ENCODE results near the gene KLHL1. TPM values are rescaled to one million over a fixed set of nuclear protein-coding genes. Genes with fewer than 3 reads are reported as not detected.

The KLHL1 gene
- total and polyA plus RNA-seq, 4 donors, result not detected

DNA sequence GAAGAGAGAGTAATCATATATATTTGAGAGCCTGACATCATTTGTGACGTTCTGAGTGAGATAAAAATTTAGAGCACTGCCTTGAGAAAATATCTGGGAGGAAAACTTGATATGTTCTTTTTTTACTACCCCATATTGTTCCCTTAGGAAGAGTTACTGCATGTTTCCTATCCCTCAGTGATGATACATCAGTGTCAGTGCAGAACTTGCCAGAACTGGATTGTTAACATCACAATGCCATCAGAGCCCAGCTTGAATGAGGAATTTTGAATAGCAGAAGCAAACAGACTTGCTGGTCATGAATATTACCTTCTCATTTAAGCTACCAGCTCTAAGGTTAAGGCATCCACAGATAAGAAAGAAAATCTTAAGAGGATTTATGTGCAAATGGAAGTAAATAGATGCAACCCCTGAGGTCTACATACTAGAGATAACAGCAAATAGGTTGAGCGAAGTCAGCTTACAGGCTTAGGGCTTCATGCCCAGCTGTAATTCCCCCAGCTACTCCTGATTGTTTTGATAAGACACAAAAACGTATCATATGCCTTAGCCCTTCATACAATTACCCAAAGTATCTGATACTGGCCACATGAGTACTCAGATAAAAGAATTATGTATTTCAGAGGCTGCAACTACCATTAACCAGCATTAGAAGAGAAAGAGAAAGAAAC is 314.3 kb downstream of the KLHL1 start:
- Histone ChIP-seq H3K27me3 (ENCODE audit: control insufficient read depth in 4 of 4, insufficient read depth in 4 of 4, low read length in 3 of 4) (no peaks in the 10 kb centered on the region), H3K9me3 (ENCODE audit: control insufficient read depth in 4 of 4, low read length in 3 of 4) (no peaks in the 10 kb centered on the region), H3K36me3 (ENCODE audit: control insufficient read depth in 4 of 4, insufficient read depth in 3 of 4, low read depth in 1 of 4, low read length in 3 of 4) (no peaks in the 10 kb centered on the region), H3K4me3 (ENCODE audit: low read depth in 1 of 3, low read length in 3 of 3) (no peak overlapping the region), H3K9ac (ENCODE audit: low read depth in 1 of 2, low read length in 2 of 2) (no peak overlapping the region), H3K27ac (ENCODE audit: low read depth in 1 of 2, low read length in 2 of 2) (no peak overlapping the region), H3K4me1 (ENCODE audit: control insufficient read depth in 4 of 4, insufficient read depth in 4 of 4, low read length in 3 of 4) (no peaks in the 10 kb centered on the region)
- 51% methylated on average over 3 of the region's 3 CpGs for WGBS
- DNase-seq (ENCODE audit: low spot score), result no peak
- TF ChIP-seq NR2F2 (IDR thresholded peaks at IDR 0.05), result no peak
- no peak for TF ChIP-seq GABPA (IDR thresholded peaks at IDR 0.05 in 1 of 2, conservative IDR thresholded peaks at IDR 0.05 in 1 of 2)
- TF ChIP-seq, protein P1, sequence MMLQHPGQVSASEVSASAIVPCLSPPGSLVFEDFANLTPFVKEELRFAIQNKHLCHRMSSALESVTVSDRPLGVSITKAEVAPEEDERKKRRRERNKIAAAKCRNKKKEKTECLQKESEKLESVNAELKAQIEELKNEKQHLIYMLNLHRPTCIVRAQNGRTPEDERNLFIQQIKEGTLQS (IDR thresholded peaks at IDR 0.05), result no peak
- TF ChIP-seq TAF1 (conservative IDR thresholded peaks at IDR 0.05), result no peak
- no peak for TF ChIP-seq FOXA2 (IDR thresholded peaks at IDR 0.05)
- TF ChIP-seq, protein P2, sequence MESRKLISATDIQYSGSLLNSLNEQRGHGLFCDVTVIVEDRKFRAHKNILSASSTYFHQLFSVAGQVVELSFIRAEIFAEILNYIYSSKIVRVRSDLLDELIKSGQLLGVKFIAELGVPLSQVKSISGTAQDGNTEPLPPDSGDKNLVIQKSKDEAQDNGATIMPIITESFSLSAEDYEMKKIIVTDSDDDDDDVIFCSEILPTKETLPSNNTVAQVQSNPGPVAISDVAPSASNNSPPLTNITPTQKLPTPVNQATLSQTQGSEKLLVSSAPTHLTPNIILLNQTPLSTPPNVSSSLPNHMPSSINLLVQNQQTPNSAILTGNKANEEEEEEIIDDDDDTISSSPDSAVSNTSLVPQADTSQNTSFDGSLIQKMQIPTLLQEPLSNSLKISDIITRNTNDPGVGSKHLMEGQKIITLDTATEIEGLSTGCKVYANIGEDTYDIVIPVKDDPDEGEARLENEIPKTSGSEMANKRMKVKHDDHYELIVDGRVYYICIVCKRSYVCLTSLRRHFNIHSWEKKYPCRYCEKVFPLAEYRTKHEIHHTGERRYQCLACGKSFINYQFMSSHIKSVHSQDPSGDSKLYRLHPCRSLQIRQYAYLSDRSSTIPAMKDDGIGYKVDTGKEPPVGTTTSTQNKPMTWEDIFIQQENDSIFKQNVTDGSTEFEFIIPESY (IDR thresholded peaks at IDR 0.05), result no peak
- TF ChIP-seq YY1 (IDR thresholded peaks at IDR 0.05), result no peak
- no peak for TF ChIP-seq JUND (IDR thresholded peaks at IDR 0.05)
- TF ChIP-seq, protein P3, sequence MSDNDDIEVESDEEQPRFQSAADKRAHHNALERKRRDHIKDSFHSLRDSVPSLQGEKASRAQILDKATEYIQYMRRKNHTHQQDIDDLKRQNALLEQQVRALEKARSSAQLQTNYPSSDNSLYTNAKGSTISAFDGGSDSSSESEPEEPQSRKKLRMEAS (IDR thresholded peaks at IDR 0.05), result no peak
- no peak for TF ChIP-seq EGR1 (IDR thresholded peaks at IDR 0.05; ENCODE audit: low read depth in 2 of 2)
- TF ChIP-seq, protein P4, sequence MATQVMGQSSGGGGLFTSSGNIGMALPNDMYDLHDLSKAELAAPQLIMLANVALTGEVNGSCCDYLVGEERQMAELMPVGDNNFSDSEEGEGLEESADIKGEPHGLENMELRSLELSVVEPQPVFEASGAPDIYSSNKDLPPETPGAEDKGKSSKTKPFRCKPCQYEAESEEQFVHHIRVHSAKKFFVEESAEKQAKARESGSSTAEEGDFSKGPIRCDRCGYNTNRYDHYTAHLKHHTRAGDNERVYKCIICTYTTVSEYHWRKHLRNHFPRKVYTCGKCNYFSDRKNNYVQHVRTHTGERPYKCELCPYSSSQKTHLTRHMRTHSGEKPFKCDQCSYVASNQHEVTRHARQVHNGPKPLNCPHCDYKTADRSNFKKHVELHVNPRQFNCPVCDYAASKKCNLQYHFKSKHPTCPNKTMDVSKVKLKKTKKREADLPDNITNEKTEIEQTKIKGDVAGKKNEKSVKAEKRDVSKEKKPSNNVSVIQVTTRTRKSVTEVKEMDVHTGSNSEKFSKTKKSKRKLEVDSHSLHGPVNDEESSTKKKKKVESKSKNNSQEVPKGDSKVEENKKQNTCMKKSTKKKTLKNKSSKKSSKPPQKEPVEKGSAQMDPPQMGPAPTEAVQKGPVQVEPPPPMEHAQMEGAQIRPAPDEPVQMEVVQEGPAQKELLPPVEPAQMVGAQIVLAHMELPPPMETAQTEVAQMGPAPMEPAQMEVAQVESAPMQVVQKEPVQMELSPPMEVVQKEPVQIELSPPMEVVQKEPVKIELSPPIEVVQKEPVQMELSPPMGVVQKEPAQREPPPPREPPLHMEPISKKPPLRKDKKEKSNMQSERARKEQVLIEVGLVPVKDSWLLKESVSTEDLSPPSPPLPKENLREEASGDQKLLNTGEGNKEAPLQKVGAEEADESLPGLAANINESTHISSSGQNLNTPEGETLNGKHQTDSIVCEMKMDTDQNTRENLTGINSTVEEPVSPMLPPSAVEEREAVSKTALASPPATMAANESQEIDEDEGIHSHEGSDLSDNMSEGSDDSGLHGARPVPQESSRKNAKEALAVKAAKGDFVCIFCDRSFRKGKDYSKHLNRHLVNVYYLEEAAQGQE (IDR thresholded peaks at IDR 0.05), result no peak
- no peak for TF ChIP-seq SP1 (IDR thresholded peaks at IDR 0.05)
- TF ChIP-seq RAD21 (IDR thresholded peaks at IDR 0.05), result no peak
- no peak for TF ChIP-seq HNF4A (conservative IDR thresholded peaks at IDR 0.05)
- TF ChIP-seq, protein P5, sequence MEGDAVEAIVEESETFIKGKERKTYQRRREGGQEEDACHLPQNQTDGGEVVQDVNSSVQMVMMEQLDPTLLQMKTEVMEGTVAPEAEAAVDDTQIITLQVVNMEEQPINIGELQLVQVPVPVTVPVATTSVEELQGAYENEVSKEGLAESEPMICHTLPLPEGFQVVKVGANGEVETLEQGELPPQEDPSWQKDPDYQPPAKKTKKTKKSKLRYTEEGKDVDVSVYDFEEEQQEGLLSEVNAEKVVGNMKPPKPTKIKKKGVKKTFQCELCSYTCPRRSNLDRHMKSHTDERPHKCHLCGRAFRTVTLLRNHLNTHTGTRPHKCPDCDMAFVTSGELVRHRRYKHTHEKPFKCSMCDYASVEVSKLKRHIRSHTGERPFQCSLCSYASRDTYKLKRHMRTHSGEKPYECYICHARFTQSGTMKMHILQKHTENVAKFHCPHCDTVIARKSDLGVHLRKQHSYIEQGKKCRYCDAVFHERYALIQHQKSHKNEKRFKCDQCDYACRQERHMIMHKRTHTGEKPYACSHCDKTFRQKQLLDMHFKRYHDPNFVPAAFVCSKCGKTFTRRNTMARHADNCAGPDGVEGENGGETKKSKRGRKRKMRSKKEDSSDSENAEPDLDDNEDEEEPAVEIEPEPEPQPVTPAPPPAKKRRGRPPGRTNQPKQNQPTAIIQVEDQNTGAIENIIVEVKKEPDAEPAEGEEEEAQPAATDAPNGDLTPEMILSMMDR (IDR thresholded peaks at IDR 0.05; ENCODE audit: low read depth, low read length, missing input control), result no peak
- no peak for TF ChIP-seq HNF4G (IDR thresholded peaks at IDR 0.05)
- no peak for TF ChIP-seq RXRA (IDR thresholded peaks at IDR 0.05)

Data from liver (tissue), 9 donors.